SKM-1 (cell line): ENCODE data around the gene SLCO3A1.

Source experiments
- DNase-seq: peaks from one replicate; lab custom pipeline; 2025; ENCODE audit not compliant: unreplicated experiment; lab: John Stamatoyannopoulos, UW

The SLCO3A1 gene

DNA sequence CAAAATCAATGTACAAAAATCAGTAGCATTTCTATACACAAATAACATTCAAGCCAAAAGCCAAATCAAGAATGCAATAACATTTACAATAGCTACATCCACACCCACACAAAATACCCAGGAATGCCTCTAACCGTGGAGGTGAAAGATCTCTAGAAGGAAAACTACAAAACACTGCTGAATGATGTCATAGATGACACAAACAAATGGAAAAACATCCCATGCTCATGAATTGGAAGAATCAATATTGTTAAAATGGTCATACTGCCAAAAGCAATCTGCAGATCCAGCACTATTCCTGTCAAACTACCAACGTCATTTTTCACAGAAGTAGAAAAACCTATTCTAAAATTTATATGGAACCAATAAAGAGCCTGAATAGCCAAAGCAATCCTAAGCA lies 143.7 kb downstream of the SLCO3A1 start:
- no peak for DNase-seq

DNA sequence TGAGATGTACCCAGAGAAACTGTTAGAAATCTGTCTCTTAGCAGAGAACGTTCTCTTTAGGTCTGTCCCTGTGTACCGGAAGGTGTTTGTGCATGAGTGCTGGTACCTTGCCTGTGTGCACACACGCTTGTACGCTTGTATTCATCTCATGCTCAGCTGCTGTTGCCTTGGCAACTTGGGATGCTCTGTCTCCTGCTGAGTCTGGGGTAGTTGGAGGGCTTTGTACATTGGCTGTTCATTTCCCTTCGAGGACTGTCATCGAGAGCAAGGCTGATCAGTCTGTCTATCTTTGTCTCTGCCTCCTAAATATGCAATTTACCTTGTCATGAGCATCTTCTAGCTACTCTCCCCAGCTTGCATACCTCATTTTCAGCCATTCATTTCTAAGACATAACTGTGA lies 147.2 kb downstream of the SLCO3A1 start:
- DNase-seq, result no peak

DNA sequence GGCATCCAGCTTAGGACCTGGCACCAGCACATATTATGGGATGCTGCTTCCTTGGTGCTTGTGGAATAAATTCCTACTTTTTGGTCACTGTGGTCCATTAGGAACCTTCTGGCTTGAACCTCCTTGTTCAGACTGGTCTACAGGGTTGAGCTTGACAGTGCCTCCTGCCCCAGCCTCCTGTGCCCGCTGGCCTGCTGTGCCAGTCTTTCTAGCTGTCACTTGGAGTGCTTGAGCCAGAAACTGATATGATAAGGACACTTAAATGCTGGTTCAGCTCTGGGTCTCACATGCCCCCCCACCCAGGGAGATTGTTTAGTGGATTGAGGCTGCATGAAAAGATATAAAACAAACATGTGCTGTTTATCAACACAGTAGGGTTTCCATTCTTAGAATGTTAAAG lies 147.8 kb downstream of the SLCO3A1 start:
- no peak for DNase-seq

DNA sequence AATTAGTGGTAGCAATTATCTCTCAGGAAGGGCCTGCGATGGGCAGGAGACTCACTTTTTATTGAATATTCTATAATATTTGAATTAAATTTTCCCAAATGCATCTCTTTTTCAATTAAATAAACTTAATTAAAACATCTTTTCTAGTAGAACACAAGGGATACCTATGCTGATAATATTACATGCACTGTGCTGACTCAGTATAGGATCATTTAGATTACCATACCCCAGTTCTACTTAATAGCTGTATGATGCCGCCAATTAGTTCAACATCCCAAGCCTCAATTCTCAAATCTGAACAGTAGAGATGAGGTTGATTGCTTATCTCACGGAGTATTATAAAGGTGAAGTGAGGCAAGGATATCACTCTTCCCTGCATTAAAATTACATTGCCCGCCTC lies 149.2 kb downstream of the SLCO3A1 start:
- DNase-seq, result no peak

DNA sequence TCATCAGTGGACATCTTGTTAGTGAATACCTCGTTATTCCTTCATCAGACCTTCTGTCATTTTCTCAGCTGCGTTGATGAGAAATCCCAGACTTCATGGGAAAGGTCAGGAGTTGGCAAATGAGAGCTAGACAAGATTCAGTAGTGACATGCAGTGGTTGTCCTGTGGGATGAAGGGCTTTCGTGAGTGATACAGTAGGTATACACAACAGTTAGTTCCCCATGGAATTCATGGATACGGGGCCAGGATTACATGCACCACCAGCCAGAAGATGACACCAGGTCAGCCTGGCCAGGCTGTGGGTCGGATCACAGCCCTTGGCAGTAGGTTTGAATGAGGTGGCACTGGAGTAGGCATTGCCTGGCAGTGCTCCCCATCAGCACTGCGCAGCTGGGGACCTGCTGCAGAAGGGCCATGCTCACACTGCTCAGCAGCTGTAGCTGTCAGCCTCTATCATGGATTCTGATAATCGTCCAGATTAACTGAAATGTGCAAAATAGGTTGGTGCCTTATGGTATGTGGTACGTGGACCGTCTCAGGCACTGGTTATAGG lies 150.1 kb downstream of the SLCO3A1 start:
- DNase-seq, result no peak

DNA sequence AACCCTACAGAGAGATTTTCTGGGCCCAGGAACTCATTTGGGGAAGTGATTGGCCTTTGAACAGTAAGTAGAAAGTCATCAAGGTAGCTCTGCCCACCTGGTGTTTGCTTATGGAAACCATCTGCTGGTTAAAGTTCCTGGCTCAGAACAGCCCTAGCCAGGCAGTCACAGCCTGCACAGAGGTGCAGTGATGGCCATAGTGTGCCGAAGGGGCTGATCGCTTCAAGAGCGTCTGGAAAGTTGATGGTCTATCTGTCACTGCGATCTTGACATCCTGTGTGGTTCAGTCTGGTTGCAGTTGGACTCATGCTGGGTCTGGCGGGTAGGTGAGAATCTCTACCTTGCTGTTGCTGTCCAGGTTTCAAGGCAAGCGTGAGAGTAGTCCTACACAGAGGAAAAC lies 151.6 kb downstream of the SLCO3A1 start:
- DNase-seq, result no peak

DNA sequence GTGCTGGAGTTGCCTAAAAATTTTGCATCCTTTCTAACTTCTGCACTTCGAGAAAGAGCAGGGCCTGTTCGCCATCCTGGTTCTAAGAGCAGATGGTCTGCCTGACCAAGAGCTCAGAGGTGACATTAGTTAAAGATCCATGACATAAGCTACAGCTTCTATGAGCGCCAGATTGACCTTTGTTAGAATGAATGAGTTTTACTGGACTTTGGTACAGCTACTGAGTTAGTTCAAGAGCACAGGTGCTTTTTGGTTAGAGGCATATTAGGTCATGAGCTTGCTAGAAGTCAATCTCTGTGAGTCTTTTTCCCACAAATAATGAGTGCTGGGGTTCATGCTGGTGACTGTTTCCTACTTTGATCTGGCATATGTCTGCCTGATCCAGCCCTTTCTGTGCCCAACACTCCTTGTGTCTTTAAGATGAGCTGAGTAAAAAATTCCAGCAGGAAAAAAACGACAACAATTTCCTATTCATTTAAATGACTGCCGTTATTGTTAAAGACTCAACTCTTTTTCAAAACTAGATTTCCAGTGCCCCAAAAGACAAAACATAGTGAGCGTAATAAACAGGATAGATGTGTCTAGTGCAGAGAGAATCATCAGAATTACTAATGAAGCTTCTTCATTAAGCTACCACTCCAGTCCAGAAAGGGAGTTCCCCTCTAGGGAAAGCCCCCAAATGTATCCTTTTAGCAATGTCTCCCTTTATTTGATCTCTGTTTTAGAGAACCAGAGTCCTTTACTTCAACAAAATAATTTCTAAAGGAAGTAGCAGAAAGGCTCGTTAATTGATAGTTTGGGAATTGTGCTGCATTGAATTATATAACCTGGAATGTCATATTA lies 152.9 kb downstream of the SLCO3A1 start:
- no peak for DNase-seq

DNA sequence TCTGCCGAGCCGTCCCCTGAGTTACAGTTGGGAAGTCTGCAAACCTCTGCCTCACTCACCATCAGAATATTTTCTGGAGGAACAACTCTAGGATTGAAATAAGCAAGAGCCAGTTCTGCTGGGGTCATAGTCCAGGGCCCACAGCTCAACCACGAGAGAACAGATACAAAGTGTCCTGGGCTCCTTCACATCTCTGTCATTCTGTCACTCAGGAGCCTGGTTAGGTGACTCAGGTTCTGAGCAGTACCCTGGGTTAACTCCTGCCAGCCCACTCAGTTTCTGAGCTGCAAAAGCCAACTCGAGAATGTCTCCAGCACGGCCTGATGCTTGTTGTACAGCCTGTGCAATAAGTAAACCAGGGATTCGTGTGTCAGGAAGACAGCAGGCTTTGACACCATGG lies 155.7 kb downstream of the SLCO3A1 start:
- DNase-seq, result no peak

DNA sequence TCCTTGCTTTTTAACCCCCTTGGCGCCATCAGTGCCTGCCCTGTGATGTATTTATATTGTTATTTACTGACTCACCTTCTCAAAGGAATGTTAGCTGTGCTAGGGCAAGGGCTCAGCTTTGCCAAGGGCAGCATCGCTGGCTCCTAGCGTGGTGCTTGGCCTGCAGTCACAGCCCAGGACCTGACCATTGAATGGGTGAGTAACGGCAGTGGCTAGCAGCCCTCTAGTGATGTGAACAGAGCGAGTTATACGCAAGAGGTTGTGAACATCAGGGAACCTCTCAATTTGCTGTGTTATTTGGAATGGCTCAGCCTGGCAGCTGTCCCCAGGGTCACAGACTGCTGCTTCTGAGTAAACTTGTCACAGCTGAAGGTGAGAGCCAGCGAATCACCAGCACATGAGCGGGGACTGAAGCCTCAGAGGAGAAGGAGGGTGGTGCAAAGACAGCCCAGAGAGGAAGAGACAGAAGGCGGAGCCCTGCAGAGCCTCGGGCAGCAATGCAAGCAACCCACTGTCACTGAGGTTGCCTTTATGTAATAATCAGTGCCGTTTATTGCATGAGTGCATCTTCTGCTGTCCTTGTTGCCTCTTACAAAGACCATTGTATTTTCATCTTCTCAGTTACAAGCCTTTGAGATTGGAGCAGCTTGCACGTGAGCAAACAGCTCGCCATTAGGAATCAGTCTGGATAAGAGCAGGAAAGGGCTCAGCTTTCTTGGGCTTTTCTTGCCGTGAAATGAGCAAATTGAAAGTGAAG lies 158.3 kb downstream of the SLCO3A1 start:
- no peak for DNase-seq

DNA sequence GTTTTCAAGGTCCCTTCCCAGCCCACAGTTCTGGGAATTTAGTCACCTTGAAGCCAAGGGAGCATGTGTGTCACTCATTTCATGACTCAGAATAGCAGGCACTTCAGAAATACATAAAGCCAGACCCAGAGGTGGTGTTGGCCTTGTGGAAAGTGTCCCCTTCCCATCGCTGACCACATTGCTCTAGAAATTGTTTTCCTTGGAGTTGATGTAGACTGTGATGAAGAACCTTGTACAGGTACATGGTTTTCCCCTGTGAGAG lies 158.8 kb downstream of the SLCO3A1 start:
- no peak for DNase-seq

DNA sequence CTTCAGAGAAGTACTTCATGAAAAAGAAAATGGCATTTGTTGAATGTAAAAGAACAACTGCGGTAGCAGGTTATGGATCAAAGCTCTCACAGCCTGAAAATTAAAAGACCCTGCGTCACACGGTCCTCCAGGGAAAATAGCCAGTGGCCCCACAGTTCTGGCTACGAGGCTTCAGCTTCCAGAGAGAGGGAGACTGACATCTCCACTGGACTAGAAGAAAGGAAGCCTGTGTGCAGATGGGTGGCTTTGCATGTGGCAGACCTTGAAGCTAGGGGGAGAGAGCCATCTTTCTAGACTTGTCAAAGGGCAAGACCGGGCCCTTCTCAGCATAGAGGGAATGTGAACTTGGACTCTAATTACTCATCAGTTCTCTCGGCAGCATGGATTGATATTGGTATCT lies 159.4 kb downstream of the SLCO3A1 start:
- no peak for DNase-seq

DNA sequence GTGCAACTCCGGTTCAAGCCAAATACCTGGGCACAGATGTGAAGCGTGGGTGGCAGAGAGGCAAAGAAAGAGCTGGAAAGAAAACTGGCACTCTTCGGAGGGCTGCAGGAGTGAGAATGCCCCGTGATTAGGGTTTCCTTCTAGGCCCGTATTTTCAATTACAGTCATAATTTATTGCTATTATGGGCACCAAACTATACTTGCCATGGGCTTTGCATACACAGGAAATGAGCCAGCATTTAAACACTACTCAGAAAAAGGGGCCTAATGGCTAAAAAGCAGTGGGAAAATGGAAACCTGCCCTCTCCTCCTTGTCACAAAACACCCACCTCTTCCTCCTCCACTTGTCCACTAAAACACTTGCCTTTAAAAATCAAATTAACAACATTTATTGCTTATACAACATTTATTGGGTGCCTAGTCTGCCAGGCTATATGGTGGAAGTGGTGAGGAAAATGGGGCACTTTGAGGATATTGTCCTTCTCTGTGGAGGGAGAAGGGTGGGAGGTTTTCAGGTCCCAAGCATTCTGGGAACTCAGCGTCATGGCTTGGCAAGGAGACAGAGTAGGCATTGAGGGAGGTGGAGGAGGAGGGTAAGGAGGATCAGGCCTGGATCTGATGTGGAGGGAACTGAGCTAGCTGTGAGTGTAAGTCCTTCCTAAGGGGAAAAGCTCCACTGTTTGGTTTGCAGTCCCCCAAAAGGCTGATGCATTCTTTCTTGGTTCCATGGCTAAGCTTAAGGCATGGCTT lies 160.9 kb downstream of the SLCO3A1 start:
- no peak for DNase-seq

DNA sequence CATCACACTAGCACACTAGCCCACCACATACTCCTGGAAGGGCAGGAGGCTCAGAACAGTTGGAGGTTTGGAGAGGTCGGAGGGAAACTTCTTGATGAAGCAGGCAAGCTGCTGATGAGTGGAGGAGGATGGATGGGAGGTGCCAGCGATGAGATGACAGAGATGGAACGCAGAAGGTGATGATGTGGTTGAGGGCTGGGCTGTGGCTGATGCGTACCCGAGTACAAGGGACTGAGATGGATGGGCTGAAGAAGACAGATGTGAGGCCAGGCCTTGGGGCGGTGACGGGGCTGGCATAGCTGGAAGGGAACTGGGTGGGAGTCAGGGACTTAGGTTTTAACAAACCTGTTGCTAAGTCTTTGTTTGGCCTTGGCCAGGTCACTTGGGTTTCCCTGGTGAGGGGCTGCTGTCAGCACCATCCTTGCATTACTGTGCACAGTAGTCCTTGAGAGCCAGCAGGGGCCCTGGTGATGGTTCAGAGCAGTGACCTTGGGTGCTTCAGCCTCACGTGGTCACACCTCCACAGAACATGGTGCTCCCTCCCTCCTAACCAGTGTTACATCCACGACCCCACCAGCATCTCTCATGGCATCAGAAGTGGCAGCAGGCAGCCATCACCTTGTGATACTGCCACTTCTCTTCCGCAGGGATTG lies 164.5 kb downstream of the SLCO3A1 start:
- no peak for DNase-seq

DNA sequence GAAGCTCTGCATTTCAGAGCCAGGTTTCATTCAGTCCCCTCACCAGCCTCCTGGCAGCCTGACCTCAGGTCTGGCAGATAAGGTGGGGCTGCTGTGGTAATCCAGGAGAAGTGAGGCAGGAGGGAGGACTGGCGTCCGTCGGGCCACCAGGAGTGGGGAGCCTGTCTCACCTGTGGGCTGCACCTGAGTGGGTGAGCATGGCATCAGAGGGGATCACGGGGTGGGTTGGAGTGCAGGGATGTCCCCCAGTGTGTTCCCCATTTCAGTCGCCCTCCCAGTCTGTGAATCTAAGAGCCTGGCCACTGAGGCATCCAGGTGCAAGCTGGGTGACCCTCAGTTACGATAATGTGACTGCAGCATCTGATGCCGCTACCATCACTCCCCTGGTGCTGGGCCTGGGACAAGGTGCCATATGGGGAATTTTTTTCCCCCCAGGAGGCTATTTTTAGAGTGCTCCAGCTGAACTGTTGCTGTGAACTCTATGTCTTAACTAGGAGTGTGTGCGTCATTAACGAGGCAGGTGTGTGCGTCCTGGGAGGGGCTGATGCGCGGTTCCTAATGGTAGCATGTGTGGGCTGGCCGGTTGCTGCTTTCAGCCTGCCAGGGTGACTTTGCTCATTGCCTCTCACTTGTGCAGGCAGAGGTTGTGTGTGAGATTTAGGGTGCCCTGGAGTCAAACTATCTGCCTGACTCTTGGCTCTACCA lies 165.2 kb downstream of the SLCO3A1 start:
- no peak for DNase-seq

DNA sequence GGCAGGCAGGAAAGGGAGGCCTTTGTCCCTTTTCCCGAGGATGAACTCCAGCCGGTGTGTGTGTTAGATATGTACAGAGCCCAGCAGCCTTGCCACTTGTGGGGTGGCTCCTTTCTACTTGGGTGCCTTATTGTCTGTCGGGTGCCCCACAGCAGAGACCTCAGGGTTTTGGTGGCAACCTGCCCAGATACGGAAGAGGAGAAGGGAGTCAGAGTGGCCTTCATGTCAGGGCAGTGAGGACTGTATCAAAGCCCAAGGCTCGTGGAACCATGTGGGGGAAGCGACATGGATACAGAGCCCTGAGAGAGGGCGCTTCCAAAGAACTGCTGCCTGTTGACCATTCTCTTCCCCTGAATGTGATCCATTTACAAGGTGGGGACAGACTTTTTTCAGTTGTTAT lies 166.2 kb downstream of the SLCO3A1 start:
- no peak for DNase-seq

DNA sequence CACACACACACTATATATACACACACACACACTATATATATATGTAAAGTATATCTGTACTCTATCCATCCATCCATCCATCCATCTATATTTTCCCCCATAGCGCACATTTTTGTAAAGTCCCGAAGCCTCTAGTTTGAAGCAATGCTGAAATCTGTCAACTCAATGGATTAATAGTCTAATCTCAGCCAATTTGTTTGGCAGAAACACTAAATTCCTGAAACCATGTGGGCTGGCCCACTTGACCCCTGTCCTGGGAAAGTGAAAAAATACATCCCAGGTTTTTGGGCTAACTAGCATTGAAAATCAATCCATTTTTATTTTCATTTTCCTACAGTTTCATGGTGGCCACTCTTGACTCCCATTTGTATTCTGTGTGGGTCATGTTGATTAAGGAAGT lies 166.7 kb downstream of the SLCO3A1 start:
- DNase-seq, result no peak

DNA sequence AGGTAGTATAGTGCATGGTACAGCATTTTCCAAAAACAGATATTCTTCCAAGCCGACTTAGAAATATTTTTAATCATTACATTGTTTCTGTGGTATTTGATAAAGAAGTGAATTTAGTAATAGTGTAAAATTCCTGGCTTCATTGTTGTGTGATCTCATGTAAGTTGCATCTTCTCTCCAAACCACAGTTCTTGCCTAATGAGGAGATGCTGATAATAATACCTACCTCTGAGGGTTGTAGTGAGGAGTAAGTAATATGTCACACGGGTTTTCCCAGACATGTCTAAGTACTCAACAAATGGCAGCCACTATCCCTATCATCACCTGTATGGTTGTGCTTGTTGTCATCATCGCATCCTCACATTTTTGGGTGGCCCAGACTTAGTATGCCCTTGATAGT lies 167.3 kb downstream of the SLCO3A1 start:
- DNase-seq, result no peak

DNA sequence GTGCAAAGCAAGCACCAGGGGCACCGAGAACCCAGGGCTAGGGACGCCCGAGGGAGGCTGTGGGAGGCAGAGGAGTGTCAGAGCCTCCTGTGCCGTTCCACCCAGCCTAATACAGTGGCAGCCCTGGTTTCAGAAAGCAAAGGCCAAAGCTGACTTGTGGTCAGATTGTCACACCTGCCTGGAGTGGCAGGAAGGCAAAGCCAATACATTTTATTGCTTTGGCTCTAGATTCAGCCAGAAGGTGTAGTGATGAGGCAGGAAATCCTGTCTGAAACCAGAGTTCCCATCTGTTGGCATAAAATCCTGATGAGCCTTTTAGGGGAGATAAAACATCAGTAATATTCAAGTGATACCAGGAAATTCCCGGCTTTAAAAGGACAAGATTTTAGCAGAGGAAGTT lies 168.3 kb downstream of the SLCO3A1 start:
- no peak for DNase-seq

DNA sequence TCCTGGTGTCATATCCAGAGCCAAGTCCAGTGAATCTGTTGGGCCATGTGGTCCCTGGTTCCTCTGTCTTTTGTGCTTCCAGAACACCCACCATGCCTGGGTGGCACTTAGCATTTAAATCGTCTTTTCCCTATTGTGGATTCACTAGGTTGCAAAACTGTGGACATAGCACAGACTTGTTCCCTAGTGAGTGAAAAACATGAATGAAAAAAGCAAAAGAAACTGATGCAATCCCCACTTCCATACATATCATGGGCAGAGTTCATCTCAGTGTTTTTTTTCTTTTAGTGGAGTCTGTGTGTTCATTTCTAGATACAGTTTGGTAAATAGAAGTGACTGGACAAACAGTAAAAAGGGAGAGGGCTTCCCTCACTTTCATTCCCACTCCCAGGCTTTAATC lies 170.5 kb downstream of the SLCO3A1 start:
- no peak for DNase-seq

DNA sequence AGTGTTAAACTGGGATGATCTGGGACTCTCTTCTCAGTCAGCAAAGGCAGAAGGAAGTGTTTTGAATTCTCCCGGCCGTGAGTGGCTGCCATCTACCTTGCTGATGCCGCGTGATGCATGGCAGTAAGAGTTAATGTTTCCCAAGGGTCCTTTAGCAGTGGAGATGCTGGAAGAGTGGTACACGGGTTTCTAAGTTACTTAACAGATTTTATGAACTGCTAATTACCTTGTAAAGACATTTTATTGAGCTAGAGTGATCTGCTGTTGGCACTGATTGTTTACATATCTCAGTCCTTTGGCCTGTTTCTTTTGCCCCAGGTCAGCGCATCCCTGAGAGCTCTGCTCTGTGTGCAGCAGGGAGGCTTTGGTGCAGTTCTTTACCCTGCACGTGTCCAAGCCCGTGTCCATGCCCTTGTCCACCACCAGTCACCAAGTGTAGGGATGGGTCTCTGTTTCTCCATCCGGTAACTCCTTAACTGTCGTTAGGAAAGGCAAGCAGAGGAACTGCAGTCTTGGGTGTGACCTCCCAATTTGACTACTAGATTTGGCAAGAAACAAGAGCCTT lies 172.3 kb downstream of the SLCO3A1 start:
- DNase-seq, result no peak

DNA sequence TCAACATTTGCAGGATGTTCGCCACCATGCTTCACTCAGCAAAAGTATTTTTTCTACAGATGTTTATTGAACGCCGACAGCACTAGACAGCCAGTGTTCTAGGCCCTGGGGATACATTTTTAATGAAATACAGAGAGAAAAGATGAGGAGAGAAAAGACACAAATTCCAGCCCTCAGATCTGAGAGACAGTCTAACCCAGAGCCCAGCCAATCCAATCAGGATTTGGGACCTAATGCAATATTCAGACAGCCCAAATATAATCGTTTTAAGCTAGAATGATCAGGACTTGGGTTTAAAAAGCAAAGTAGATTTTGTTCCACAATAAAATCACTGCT lies 174.8 kb downstream of the SLCO3A1 start:
- no peak for DNase-seq
